ENCODE data around the gene TMEM9.

Gene TMEM9

DNA sequence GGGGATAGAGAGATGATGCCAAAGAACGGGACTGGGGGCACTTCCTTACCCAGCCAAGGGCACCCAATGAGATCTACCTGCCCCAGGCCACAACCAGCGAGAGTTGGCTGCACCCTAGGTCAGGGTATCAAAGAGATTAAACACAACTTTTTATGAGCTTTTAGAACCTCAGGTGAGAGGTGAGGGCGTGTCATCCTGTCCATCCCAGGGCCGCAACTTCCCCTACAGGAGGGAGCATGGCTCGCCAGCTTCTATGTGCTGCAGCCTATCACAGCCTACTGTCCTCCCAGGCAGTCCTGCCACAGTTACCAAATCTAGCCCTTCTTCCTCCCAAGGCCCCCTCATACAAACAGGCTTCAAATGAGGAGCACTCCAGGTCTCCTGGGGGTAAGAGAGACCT lies 12.9 kb downstream of the TMEM9 start:
- DNase-seq (ENCODE audit: low read depth in 1 of 2, low spot score in 1 of 2), result no peak
- no peak for TF ChIP-seq JUND (IDR thresholded peaks at IDR 0.05; ENCODE audit: low read depth)
- in situ Hi-C loops (cut with HindIII; ENCODE audit: low pct_unique_long_range_greater_than_20kb, low sequenced_read_pairs), result no loop called here

DNA sequence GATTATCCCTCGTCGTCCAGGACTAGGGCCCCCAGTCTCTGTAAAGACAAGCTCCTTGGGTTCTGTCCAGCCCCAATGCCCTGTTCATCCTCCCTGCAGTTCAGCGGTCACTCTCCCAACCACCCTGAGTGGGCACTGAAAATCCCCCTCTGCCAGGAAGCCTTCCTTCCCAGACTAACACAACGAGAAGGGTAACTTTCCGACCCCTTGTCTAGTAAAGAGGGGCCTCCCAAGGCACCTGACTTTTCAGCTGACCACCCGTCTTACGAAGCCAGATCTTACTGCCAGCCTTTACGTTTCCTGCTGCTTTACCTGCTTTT lies 13.4 kb downstream of the TMEM9 start:
- in situ Hi-C loops (cut with HindIII; ENCODE audit: low pct_unique_long_range_greater_than_20kb, low sequenced_read_pairs), result no loop called here
- no peak for DNase-seq (ENCODE audit: low read depth in 1 of 2, low spot score in 1 of 2)
- no peak for TF ChIP-seq JUND (IDR thresholded peaks at IDR 0.05; ENCODE audit: low read depth)

GRCh38 chr1:201140235-201140940 lies 13.9 kb downstream of the TMEM9 start:
- TF ChIP-seq JUND (IDR thresholded peaks at IDR 0.05; ENCODE audit: low read depth), result no peak
- in situ Hi-C loops (cut with HindIII; ENCODE audit: low pct_unique_long_range_greater_than_20kb, low sequenced_read_pairs), result no loop called here
- no peak for DNase-seq (ENCODE audit: low read depth in 1 of 2, low spot score in 1 of 2)

- DNase-seq (ENCODE audit: low read depth in 1 of 2, low spot score in 1 of 2), result no peak
- in situ Hi-C loops (cut with HindIII; ENCODE audit: low pct_unique_long_range_greater_than_20kb, low sequenced_read_pairs), result no loop called here
- no peak for TF ChIP-seq JUND (IDR thresholded peaks at IDR 0.05; ENCODE audit: low read depth)
These were observed 14.5 kb downstream of the TMEM9 start for GRCh38 chr1:201139756-201140155.

DNA sequence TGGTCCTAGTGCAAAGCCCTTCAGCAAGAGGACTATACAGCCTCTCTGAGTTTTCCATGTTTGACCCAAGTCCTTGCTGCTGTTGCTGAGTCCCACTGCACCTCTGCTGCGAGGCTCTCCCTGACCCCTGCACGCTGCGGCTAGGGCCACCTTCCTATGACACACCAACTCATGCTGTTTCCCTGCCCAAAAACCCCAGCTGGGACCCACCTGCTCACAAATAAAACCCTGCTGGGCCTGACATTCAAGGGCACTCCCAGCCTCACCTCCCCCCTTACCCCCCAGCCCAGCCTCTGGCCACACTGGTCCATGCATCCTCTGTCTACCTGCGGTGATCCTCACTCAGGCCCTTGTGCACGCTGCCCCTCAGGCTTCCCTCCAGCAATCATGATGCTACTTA lies 15.0 kb downstream of the TMEM9 start:
- in situ Hi-C loops (cut with HindIII; ENCODE audit: low pct_unique_long_range_greater_than_20kb, low sequenced_read_pairs), result no loop called here
- no peak for DNase-seq (ENCODE audit: low read depth in 1 of 2, low spot score in 1 of 2)
- no peak for TF ChIP-seq JUND (IDR thresholded peaks at IDR 0.05; ENCODE audit: low read depth)

- no peak for DNase-seq (ENCODE audit: low read depth in 1 of 2, low spot score in 1 of 2)
- TF ChIP-seq JUND (IDR thresholded peaks at IDR 0.05; ENCODE audit: low read depth), result no peak
- in situ Hi-C loops (cut with HindIII; ENCODE audit: low pct_unique_long_range_greater_than_20kb, low sequenced_read_pairs), result no loop called here
These were observed 15.9 kb downstream of the TMEM9 start for GRCh38 chr1:201138311-201138840.

DNA sequence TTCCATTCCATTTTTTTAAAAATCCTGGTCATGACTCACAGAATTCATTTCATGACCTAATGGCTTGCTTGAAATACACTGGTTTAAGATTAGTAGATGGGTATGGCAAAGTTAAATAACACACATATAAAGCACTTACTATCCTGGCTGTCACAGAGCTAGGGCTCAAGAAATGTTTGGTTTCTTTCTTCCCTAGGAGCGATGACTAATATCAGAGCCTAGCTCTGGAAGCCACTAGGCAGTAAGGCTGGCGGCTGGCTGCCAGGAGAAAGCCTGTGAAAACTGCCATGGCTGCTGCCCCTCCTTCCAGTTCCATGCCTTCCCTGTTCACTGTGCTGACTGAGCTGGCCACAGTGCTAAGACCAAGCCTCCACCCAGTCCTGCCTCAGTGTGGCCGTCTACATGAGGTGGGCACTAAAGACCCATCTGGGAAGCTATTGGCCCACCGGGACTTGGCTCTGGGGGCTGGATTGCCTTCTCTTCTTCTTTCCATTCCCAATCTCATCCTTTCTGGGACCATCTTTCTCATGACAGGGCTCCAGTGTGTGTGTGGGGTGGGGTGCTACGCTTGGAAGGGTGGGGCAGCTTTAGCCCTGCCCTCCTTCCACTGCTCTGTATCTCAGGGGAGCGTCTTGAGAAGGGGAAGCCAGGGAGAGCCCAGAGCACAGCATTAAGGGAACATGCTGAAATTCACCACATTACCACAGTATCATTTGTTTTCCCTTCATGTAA lies 16.5 kb downstream of the TMEM9 start:
- TF ChIP-seq JUND (IDR thresholded peaks at IDR 0.05; ENCODE audit: low read depth), result no peak
- no peak for DNase-seq (ENCODE audit: low read depth in 1 of 2, low spot score in 1 of 2)
- in situ Hi-C loops (cut with HindIII; ENCODE audit: low pct_unique_long_range_greater_than_20kb, low sequenced_read_pairs), result no loop called here

DNA sequence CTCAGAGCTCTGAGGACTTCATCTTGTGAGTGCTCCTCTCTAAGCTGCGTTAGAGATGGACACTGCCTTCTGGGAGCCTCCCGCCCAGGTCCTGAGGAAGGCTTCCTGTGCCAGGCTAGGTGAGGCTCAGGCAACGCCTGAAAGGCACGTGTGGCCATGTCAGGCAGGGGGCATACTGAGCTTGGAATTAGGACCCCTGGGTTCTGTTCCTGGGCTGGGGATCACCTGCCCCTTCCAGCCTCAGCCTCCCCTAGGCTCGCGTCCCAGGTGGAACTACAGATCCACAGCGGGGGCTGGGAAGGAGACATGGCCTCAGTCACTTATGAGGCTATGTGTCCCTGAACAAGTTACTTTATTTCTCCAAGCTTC lies 17.3 kb downstream of the TMEM9 start:
- no peak for TF ChIP-seq JUND (IDR thresholded peaks at IDR 0.05; ENCODE audit: low read depth)
- in situ Hi-C loops (cut with HindIII; ENCODE audit: low pct_unique_long_range_greater_than_20kb, low sequenced_read_pairs), result no loop called here
- DNase-seq (ENCODE audit: low read depth in 1 of 2, low spot score in 1 of 2), result no peak

GRCh38 chr1:201136355-201137023 lies 17.8 kb downstream of the TMEM9 start:
- TF ChIP-seq JUND (IDR thresholded peaks at IDR 0.05; ENCODE audit: low read depth), result no peak
- no peak for DNase-seq (ENCODE audit: low read depth in 1 of 2, low spot score in 1 of 2)
- in situ Hi-C loops (cut with HindIII; ENCODE audit: low pct_unique_long_range_greater_than_20kb, low sequenced_read_pairs), result no loop called here

- in situ Hi-C loops (cut with HindIII; ENCODE audit: low pct_unique_long_range_greater_than_20kb, low sequenced_read_pairs), result no loop called here
- TF ChIP-seq JUND (IDR thresholded peaks at IDR 0.05; ENCODE audit: low read depth), result no peak
These were observed 19.9 kb downstream of the TMEM9 start for GRCh38 chr1:201134405-201134804.

DNA sequence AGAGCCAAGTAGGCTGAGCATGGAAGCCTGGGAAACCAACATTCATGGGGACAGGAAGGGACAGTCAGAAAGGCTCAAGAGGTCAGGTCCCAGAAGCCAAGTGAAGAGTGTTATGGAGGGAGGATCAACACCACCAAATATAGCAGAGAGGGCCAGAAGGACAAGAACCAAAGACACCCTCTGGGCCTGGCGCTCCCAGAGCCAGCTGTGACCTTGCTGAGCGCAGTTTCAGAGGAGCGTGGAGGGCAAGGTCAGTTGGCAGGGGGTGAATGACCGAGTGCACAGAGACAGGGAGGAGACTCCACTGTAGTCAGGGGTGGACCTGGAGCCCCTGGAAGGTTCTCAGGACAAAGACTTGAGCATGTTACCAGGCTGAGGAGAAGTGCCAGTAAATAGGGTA lies 22.9 kb downstream of the TMEM9 start:
- no peak for TF ChIP-seq JUND (IDR thresholded peaks at IDR 0.05; ENCODE audit: low read depth)
- in situ Hi-C loops (cut with HindIII; ENCODE audit: low pct_unique_long_range_greater_than_20kb, low sequenced_read_pairs), result no loop called here
- DNase-seq (ENCODE audit: low read depth in 1 of 2, low spot score in 1 of 2), result no peak

More at GRCh38 chr1:201134405-201134804, 19.9 kb downstream of the TMEM9 start:
- no peak for DNase-seq (ENCODE audit: low read depth in 1 of 2, low spot score in 1 of 2)

DNA sequence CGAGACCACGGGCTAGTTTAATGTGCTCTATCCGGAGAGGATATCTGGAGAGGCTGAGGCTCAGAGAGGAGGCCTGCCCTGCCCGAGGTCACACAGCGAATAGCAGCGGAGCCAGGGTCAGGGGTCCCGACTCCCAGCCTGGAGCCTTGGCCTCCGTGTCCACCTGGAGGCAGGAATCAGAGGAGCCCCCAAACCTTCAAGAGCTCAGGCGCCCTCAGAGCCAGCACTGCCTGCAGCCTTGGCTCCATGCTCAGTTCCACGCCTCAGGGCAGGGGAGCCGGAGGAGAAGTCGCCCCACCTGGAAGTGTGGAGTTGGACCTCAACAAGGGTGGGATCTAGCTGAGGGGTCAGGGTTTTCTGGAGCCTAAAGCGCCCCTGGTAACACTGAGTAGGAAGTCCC lies 25.3 kb downstream of the TMEM9 start:
- in situ Hi-C loops (cut with HindIII; ENCODE audit: low pct_unique_long_range_greater_than_20kb, low sequenced_read_pairs), result no loop called here
- no peak for TF ChIP-seq JUND (IDR thresholded peaks at IDR 0.05; ENCODE audit: low read depth)
- DNase-seq (ENCODE audit: low read depth in 1 of 2, low spot score in 1 of 2), result no peak

DNA sequence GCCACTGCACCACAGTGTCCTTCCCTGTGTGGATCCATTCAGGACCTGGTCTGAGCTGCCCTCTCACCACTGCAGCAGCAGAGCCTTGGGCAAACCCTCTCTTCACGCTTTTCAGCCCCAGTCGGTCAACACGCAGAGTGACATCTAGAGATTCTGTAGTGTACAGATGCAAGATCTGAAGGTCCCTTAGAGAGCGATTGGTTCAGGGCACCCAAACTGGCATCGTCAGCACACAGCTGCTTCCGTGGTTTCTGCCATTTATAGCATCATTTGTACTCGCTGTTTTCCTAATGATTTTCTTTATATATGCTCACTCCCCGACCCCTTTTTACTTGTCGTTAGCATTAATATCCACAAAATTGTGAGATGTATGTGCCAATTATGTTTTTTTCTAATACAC lies 25.8 kb downstream of the TMEM9 start:
- TF ChIP-seq JUND (IDR thresholded peaks at IDR 0.05; ENCODE audit: low read depth), result no peak
- DNase-seq (ENCODE audit: low read depth in 1 of 2, low spot score in 1 of 2), result no peak
- in situ Hi-C loops (cut with HindIII; ENCODE audit: low pct_unique_long_range_greater_than_20kb, low sequenced_read_pairs), result no loop called here

Measured in T47D (cell line).